Aortic smooth muscle cell (primary cell): ENCODE measurements around the gene SLC35G3. TPM values are rescaled to one million over a fixed set of nuclear protein-coding genes. Genes with fewer than 3 reads are reported as not detected.

Experiments
- total RNA-seq: library from RNA; depleted of rRNA; stranded (reverse); fragments of >200 nt; gene quantifications from 2 replicates; pipeline ENCODE4 v1.2.3, GENCODE V29; 2014

Gene SLC35G3
- not detected in 2 replicates for total RNA-seq

DNA sequence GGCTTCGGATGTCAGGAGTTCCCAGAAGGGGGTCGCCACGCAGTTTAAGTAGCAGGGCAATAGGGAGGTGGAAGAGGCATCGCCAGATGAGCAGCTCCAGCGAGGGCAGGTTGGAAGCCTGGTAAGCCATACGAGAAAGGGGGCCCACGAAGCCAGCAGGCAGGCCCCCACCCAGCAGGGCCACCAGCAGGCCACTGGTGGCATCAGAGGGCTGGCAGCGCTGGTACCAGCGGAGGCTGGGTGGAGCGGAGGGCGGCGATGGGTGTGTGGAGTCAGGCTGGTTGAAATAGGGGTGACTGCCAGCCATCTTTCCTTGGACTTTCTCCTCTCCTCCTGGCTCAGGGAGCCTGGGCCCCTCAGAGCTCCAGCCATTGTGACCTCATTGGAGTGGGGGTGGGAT is at the start of gene SLC35G3:
Gene SLC35G3, minus strand, starts transcription at position 393 of the 400 bp plus-strand sequence. Its CDS starts 86 bp downstream, at position 307.

DNA sequence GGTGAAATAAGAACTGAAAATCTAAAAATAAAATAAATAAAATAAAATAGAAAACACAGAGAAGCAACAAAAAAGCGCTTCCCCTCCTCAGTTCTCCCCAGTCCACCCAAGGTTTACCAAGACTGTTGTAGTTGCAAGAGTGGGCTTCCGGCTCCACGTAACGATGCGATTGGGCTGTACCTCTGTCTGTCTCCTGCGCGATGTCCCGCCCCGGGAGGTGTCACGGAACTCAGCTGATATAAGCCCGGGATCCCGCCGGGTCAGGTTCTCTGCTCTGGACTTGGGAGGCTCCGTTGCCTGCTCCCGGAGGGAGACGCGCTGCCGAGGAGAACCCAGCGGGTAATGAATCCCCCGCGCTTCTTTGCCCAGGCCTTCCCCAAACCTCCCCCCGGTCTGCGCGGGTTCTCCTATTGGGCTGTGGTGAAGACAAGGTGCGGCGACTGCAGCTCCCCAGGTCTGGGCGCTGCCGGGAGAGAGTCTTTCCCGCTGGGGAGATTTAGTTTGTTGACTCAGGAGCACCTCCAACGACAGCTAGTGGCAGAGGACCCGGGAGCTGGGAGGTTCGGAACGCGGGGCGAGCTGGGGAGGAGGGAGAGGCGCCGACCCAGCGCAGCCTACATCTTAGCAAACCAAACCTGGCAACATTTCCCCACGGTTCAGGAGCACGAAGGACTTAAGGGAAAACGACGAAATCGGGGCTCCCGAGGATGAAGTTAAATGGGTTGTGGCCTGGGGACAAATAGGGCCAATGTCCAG is 48.8 kb upstream of the SLC35G3 start, which contains the start of gene SLFN5:
Gene SLFN5, plus strand, starts transcription at position 268 of the 756 bp plus-strand sequence. CDS start 15,619 bp downstream, outside the sequence.

DNA sequence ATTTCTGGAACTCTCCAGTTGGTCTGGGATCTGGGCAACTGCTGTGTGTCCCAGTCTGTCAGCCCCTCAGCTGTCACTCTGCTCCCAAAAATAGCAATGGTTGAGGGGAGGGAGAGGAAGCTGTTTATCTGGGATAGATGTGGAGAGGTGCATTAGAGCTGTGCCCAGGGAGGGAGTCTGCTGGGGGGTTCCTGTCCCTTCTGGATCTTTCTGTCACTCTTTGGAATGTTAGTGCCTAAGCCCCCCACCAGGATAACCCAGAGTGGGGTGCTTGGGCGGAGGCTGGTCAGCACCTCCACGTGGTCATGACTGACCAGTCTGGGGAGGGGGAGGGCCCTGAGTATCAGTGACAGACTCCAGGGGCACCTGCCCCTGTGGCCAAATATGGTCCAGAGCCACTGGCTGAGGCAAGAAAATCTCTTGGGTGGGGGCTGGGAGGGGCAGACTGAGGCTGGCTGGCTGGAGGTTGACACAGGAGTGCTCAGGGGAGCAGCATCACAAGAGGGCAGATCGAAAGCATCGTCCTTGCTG is 46.8 kb downstream of the SLC35G3 start, which contains the start of gene UNC45B:
Gene UNC45B, plus strand, starts transcription at position 443 of the 531 bp plus-strand sequence. CDS start 447 bp downstream, outside the sequence.

Other genes with a start within 250 kb of the SLC35G3 start
- 1.8 and 2.6 TPM in 2 replicates for gene CCT6B, start 232.9 kb downstream of the SLC35G3 start, total RNA-seq
- gene ZNF830, start 232.9 kb downstream of the SLC35G3 start, total RNA-seq, result 12.8 and 13.4 TPM in 2 replicates
- 34.6 and 36.7 TPM in 2 replicates for gene LIG3, start 213.9 kb downstream of the SLC35G3 start, total RNA-seq
- 9.5 and 10.0 TPM in 2 replicates for gene RFFL, start 130.7 kb downstream of the SLC35G3 start, total RNA-seq
- 7.8 and 8.9 TPM in 2 replicates for gene RAD51D, start 74.5 kb downstream of the SLC35G3 start, total RNA-seq
- 0.12 TPM in 1 of 2 replicates, not detected in the other for gene FNDC8, start 72.8 kb downstream of the SLC35G3 start, total RNA-seq
- 9.4 and 10.8 TPM in 2 replicates for gene NLE1, start 52.1 kb downstream of the SLC35G3 start, total RNA-seq
- not detected in 2 replicates for gene UNC45B, start 46.6 kb downstream of the SLC35G3 start, total RNA-seq
- gene SLFN5, start 48.7 kb upstream of the SLC35G3 start, total RNA-seq, result 54.4 and 72.5 TPM in 2 replicates
- gene SLFN11, start 179.2 kb upstream of the SLC35G3 start, total RNA-seq, result 73.2 and 91.4 TPM in 2 replicates
- 38.8 and 49.2 TPM in 2 replicates for gene SLFN12, start 238.1 kb upstream of the SLC35G3 start, total RNA-seq